Left colon (tissue), 2 donors: ENCODE measurements around the gene PLOD1. TPM values are rescaled to one million over a fixed set of nuclear protein-coding genes. Genes with fewer than 3 reads are reported as not detected.

ENCODE experiments used
- ATAC-seq: fragments of 200-7000 bp; cut with Tn5 transposase; one replicate; pipeline ENCODE4 v1.9.1; 2020; ENCODE audit warnings: mild to moderate bottlenecking, moderate library complexity
- DNase-seq, 2 donors: peaks; one replicate each; pipeline ENCODE4 v3.0.0-alpha.2; 2020
- intact Hi-C, 2 donors: fragments of 100-400 bp; cut with DNase I in 1 of 2; cut with micrococcal nuclease in 1 of 2; formaldehyde crosslinking; loops; one replicate each; pipeline versions ENCODE4 v1.11.2 to v1.14.0; 2022; cut with DNase I, micrococcal nuclease
- total RNA-seq, 2 donors: library from RNA; stranded (reverse); fragmentation: NEBNext Ultra II Directional; extraction: Animal tissue kit (Norgen Biotek cat#: 25700); gene quantifications; one replicate each; pipeline ENCODE4 v1.2.1, GENCODE V29; 2021
- donor health status: DM: no; HTN: no; CAD: no.
- donor health status: DM: yes; HTN: yes; CAD: no.

Gene PLOD1
- total RNA-seq, 2 donors from 2014 or later: 36.4 to 49.8 TPM

DNA sequence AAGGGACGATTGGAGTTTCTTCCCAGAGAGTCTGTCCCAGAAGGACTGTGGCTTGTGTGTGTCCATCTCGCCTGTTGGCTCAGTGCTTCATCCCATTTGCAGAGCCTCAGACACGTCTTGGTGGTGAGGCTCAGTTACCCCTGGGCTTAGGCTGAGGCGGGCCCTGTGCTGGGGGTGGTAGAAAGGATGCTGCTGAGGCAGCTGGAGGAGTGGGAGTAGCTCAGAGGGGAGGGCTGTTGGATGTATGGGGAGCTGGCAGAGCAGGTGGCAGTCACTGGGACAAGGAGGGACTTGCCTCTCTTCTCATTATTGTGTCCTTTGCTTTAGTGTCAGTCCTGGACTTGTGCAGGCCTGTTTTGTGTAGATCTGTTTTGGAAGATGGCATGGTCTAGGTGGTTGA is 77.5 kb downstream of the PLOD1 start:
- DNase-seq (no peak), ATAC-seq (no peak)
- intact Hi-C loops: no loop called here

DNA sequence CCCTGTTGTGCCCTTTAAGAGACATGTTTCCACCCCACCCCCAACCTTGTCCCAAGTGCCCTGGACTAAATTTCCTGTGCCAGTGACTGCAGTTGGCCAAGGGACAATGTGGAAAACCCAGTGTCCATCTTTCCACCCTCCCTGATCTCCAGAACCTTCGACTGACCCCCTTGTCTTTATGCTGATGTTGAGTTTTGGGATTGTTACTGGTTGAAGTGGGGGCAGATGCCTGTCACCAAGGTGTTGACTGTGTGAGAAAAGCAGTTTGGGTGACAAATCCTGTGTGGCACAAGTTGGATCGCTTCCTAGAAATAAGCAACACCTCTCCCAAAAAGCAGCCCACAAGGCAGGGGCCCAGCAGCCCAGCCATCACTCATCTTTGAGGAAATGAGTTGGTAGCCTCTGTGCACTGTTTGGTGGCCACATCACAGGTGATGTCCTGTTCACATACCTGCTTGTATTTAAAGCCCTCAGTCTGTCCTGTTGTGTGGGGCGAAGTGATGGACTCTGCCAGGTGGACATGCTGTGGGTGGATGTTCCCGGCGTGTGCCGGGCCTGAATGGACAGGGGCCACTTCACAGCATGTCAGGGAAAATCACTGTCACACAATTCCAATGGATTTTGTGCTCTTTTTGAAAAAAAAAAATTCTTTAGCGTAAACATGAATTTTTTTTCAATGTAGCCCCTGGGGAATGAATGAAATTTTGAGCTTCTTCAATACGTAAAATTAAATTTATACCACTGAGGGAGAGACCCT is 78.2 kb downstream of the PLOD1 start:
- ATAC-seq: no peak
- no peak for DNase-seq
- intact Hi-C loops: no loop called here

DNA sequence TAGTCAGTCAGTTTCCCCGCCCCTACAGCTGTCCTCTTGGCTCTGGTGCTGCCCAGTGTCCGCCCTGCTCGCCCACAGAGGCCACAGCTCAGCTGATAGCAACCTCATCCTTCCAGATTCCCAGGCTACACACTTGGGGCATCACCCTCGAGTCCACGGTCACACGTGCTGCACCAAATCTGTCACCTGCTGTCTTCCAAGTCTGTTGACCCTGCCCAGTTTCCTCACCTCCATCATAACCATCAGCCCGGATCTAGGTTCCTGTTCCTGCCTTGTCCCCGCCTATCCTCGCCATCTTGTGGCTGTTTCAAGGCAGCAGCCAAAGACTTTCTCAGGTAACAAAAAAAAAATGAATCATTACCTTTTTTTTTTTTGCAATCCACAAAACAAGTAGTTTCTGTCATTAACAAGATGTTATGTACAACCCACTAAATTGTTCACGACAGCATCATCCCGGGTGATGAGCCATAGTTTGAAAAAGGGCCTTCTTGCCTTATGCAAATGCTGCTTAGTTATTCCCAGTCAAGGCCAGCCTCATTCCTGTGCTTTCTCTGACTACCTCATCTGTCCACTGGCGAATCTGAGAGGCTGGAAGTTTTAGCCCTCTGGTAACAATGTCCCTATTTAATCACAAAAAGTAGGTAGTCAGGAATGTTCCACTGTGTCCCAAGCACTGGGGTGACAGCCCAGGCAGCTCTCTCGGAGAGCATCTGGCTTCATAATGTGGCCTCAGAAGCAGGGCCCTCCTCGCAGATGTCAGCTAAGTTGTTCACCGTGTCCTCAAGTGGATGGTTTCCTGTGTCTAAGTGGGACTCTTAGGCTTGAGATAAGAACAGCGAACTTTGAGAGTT is 79.8 kb downstream of the PLOD1 start:
- intact Hi-C loops: no loop called here
- DNase-seq (no peak), ATAC-seq (no peak)

DNA sequence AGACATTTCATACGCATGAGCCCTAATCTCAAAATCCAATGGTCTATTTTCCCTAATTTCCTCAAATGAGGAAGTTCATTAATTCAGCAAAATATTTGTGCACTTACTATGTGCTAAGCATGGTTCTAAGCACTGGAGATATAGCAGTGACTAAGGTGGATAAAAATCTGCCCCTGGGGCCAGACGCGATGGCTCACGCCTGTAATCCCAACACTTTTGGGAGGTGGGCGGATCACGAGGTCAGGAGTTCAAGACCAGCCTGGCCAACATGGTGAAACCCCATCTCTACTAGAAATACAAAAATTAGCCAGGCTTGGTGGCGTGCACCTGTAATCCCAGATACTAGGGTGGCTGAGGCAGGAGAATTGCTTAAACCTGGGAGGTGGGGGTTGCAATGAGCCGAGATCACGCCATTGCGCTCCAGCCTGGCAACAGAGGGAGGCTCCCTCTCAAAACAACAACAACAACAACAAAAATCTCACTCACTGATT is 80.5 kb downstream of the PLOD1 start:
- ATAC-seq (no peak), DNase-seq (no peak)
- intact Hi-C loops: no loop called here

DNA sequence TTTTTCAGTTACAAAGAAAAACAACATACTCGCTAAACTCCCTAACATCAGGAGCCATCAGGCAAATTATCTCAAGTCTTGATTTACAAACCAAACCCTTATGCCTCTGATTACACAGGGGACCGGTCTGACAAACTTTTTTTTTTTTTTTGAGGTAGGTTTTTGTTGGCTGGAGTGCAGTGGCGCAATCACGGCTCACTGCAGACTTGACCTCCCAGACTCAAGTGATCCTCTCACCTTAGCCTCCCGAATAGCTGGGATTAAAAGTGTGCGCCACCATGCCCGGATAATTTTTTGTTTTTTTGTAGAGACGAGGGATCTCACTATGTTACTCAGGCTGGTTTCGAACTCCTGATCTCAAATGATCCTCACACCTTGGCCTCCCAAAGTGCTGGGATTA is 81.0 kb downstream of the PLOD1 start:
- no peak for ATAC-seq
- intact Hi-C loops: no loop called here
- DNase-seq: no peak

DNA sequence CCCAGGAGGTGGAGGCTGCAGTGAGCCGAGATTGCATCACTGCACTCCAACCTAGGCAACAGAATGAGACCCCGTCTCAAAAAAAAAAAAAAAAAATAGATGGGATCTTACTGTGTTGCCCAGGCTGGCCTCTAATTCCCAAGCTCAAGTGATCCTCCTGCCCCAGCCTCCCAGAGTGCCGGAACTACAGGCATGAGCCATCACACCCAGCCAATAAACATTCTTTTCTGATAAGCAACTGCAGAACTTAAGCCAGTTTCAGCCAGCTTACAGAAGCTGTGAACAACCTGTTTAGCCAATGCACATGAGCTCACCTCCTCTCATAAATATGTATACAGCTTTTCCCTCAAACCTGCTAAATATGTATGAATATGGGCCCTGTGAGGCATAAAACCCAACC is 81.7 kb downstream of the PLOD1 start:
- DNase-seq: peak in 1 of 2 donors; percentile 23
- peak; percentile 21 for ATAC-seq
- intact Hi-C loops: no loop called here

DNA sequence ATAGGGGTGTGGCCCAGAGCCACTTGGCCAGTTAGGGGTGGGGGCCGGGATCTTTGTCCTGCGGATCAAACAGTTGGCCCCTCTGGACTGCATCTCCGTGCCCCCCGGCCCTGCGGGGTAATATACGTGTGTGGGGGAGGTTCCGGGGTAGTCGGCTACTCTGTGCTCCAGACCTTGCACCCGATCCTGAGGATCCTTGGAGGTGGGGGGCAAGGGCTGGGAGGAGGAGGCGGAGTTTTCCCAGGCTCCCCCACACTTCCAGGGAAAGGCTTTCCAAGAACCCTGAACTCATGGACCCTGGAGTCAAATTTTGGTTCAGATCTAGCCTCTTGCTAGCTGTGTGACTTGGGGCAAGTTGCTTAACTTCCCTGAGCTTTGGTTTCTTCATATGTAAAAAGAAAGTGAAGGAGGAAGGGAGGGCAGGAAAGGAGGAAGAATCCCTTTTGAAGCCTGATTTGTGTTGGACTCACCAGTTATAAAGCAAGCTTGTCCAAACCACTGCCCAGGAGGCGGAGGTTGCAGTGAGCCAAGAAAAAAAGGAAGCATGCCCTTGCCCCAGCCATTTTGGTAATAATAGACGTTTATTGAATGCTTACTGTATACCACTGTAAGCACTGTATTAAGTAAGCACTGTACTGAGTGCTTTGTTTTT is 85.5 kb downstream of the PLOD1 start:
- intact Hi-C loops: no loop called here
- ATAC-seq (peak; percentile 11), DNase-seq (peak in 1 of 2 donors; percentile 49)

DNA sequence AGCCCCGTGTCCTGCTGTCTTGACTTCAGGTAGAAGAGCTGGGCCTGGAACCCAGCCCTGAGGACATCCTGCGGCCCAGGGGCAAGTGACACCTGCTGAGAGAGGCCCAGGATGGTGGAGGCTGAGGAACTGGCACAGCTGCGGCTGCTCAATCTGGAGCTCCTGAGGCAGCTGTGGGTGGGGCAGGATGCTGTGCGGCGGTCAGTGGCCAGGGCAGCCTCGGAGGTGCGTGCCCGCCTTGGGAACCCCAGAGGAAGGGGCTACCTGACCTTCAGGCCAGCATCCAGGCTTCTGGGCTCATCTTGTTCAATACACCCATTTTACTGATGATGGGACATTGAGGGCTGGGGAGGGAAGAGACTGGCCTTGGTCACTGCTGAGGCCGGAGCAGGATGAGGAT is 87.1 kb downstream of the PLOD1 start:
- intact Hi-C loops: no loop called here
- ATAC-seq (no peak), DNase-seq (no peak)

DNA sequence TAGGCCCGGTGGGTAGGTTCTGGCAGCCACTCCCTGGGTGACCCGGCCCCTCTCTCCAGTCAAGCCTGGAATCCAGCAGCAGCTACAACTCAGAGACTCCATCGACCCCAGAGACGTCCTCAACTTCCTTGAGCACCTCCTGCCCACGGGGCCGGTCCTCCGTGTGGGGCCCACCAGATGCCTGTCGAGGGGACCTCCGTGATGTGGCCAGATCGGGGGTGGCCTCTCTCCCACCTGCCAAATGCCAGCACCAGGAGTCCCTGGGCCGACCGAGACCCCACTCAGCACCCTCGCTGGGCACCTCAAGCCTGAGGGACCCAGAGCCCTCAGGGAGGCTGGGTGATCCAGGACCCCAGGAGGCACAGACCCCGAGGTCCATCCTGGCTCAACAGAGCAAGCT is 87.5 kb downstream of the PLOD1 start:
- ATAC-seq (no peak), DNase-seq (no peak)
- intact Hi-C loops: no loop called here

Other genes with a start within 250 kb of the PLOD1 start
- gene DRAXIN, start 243.0 kb upstream of the PLOD1 start, total RNA-seq: under 1 TPM; 0.06 to 0.11 TPM
- gene AGTRAP, start 198.6 kb upstream of the PLOD1 start, total RNA-seq: 10 to 100 TPM; 12.3 to 16.7 TPM
- not detected for gene C1orf167, start 172.5 kb upstream of the PLOD1 start, total RNA-seq
- 10 to 100 TPM; 44.8 to 48.2 TPM for gene MTHFR, start 128.8 kb upstream of the PLOD1 start, total RNA-seq
- 10 to 100 TPM; 14.6 to 20.4 TPM for gene CLCN6, start 128.5 kb upstream of the PLOD1 start, total RNA-seq
- gene NPPA, start 86.9 kb upstream of the PLOD1 start, total RNA-seq: not detected
- gene NPPB, start 75.8 kb upstream of the PLOD1 start, total RNA-seq: not detected
- 100 to 1,000 TPM; 105 to 120 TPM for gene KIAA2013, start 8.3 kb upstream of the PLOD1 start, total RNA-seq
- 10 to 100 TPM; 93.9 to 99.6 TPM for gene MFN2, start 45.7 kb downstream of the PLOD1 start, total RNA-seq
- gene MIIP, start 84.8 kb downstream of the PLOD1 start, total RNA-seq: 10 to 100 TPM; 16.2 to 22.9 TPM
- gene TNFRSF8, start 128.6 kb downstream of the PLOD1 start, total RNA-seq: under 1 TPM; 0.15 to 0.25 TPM
- 10 to 100 TPM; 18.6 to 28.3 TPM for gene TNFRSF1B, start 232.3 kb downstream of the PLOD1 start, total RNA-seq